GM15510 (cell line): ENCODE data around the gene CCBE1.

ENCODE experiments used
- POLR2A ChIP-seq: IDR thresholded peaks from 3 replicates; pipeline ENCODE4 v1.6.1; 2011; ENCODE audit warnings: borderline replicate concordance; ENCODE audit not compliant: insufficient read length; ENCODE audit errors: extremely low read depth

The CCBE1 gene

DNA sequence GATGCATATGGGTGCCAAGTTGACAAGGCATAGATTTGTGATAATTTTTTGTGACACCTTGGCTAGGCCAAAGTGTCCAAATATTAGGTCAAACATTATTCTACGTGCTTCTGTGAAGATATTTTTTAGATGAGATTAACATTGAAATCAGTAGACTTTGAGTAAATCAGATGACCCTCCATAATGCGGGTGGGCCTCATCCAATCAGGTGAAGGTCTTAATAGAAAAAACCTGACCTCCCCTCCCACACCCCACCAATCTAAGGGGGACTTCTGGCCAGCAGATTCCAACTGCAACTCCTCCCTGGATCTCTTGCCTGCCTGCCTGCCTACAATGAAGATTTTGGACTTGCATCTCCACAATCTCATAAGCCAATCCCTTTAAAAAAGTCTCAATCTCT is 219.4 kb downstream of the CCBE1 start:
- no peak for TF ChIP-seq POLR2A

- no peak for TF ChIP-seq POLR2A
Measured at GRCh38 chr18:59470561-59471121, 226.6 kb downstream of the CCBE1 start.

GRCh38 chr18:59469463-59470180 is 227.6 kb downstream of the CCBE1 start:
- no peak for TF ChIP-seq POLR2A

- TF ChIP-seq POLR2A, result no peak
Measured at GRCh38 chr18:59468821-59469220, 228.4 kb downstream of the CCBE1 start.

DNA sequence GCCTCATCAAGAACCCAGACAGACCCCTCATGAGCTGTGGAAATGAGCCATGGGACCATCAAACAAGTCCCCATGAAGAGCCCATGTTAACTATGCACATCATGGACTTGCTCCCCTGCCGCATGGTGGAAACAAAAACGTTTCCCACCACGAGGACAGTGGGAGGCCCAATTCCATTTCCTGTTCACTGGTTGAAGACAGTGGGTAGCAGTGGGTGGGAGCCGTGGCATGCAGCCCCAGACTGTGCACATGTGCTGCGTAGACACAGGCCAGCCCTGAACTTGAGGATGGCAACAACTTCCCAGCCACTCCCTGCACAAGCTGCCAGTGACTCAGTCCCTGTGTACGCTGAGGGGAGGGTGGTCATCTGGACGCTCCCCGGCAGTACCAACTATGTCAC is 229.7 kb downstream of the CCBE1 start:
- TF ChIP-seq POLR2A, result no peak

DNA sequence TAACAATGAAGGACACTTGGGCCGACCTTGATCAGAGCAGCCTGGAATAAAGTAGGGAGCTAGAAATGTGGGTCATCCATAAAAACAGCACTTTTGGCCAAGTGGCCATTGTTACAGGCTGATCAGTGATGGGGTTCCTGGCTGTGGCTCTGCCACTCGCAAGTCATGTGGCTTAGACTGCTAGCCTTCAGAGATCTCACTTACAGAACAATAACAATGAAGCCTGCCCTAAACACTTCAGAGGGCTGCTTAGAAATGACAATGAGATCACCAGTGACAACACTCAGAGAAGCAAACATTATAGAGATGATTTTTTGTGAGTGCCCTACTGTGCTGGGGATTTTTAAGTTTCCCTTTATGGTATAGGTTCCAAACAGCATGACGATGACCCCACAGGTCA is 230.2 kb downstream of the CCBE1 start:
- TF ChIP-seq POLR2A, result no peak

- TF ChIP-seq POLR2A, result no peak
Measured at GRCh38 chr18:59464486-59464885, 232.7 kb downstream of the CCBE1 start.

DNA sequence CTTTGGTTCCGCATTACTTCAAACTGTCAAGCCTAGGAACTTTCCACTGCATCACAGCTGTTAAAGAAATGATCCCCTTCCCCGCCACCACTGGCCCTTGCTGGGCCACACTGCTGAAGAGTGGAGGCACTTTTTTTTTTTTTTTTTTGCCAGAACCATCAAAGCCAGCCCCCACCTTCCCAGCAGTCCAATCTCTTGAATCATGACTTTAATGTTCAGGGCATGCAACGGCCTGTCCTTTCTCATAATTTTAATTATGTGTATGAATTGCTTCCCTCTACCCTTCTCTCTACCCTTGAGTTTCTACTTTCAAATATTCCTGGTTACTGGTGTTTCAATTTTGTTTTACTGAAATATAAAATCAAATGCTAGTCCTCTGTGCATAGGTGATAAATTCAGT is 236.1 kb downstream of the CCBE1 start:
- TF ChIP-seq POLR2A, result no peak

DNA sequence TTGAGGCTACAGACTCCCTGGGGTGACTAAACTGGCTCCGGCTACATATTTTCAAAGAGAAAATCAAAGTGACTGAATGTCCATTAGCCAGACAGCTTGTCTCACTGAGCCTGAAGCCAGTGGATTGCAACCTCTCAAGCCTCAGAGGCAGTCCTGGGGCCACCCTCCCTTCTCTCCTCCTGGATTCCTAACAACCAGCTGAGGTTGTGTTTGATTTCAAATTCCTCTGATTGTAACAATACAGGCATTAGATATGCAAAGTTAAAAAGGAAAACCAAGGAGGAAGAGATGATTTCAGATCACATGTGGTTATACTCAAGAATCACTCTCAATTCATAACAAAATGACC is 237.2 kb downstream of the CCBE1 start:
- TF ChIP-seq POLR2A, result no peak

- TF ChIP-seq POLR2A, result no peak
Measured at GRCh38 chr18:59459369-59460071, 237.7 kb downstream of the CCBE1 start.

- TF ChIP-seq POLR2A, result no peak
Measured at GRCh38 chr18:59458575-59458974, 238.6 kb downstream of the CCBE1 start.

DNA sequence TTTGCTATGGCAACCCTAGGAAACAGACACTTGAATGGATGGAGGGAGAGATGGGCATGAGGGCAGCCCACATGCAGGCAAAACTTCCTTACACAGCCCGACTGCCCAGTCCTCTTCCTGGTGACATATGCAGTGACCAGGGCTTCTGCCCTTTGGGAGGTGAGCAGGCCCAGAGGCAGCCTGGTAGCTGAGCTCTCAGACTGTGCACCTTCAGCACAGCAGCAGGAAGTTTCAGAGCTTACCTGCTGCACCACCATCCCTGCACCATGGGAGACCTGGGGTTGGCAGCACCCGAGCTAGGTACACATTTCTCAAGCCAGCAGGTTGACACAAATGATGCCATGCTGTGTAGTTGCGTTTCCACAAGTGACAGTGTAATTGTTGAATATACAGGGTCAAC is 240.6 kb downstream of the CCBE1 start:
- no peak for TF ChIP-seq POLR2A

DNA sequence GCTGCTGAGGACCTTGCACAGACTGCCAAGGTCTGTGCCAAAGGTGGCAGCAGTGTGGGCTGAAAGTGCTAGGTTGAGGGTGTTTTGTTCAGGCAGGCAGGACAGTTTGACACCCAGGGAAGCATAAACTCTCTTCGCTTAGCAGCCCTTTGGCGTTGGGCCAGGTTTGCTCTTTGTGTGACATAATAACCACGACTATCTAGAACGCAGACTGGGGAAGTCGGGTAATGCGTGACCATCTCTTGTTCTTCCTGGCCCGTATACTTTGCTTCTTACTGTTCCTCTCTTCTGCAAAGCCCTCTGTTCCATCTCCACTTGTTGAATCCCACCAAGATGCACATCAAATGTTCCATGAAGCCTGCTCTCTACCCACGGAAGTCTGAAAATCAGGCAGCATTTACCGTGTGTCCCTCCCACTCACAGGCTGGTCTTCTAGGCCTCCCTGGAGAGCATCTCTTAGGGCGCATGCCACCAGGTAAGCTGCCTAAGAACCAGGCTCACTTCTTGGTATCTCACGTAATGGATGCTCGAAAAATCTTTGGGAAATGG is 241.4 kb downstream of the CCBE1 start:
- TF ChIP-seq POLR2A, result no peak

GRCh38 chr18:59454909-59455727 is 242.1 kb downstream of the CCBE1 start:
- no peak for TF ChIP-seq POLR2A

DNA sequence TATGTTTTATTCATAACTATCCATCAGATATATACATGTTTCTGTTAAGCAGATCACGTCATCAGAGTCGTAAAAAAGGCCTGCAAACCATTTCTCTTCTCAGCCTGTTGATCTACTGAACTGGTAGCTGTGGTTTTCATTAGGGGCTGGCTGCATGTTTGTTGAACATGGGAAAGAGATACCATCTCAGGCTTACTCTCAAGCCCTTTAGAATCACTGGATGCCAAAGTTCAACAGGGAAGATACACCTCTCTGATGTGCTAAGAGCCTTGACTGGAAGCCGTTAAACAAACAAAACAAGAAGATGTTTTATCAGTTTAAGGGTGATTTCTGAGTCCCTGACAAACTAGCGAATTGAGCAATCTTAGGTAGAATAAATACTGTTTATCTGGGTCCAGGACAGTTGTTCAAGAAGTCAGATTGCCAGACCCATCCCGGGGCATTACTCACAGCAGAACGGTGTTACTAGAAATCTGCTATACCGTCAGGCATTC is 243.7 kb downstream of the CCBE1 start:
- no peak for TF ChIP-seq POLR2A

- TF ChIP-seq POLR2A, result no peak
Measured at GRCh38 chr18:59451963-59452362, 245.3 kb downstream of the CCBE1 start.

DNA sequence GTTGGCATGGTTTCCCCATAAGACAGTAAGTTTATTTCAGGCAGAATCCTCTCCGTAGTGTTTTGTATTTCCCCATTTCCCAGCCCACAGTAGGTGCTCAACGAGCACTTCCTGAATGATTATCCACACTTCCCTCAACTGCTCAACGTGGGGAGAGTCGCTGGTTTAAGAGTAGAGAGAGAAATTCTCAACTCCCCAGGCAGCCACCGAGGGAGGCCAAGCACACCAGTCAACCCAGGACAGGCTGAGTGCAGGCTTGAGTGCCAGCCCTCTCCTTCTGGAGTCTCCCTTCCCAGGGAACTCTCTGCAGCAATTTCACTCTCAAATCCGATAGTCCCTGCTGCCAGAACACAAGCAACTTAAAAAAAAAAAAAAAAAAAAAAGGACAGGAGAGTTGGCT is 246.2 kb downstream of the CCBE1 start:
- TF ChIP-seq POLR2A, result no peak
